Endodermal cell (in vitro differentiated cells): ENCODE data around the gene ARHGEF12. TPM values are rescaled to one million over a fixed set of nuclear protein-coding genes. Genes with fewer than 3 reads are reported as not detected.

Source experiments
- DNase-seq: peaks from one replicate; pipeline ENCODE4 v3.0.0-alpha.2; 2017
- H3K27ac ChIP-seq: 2 replicates; pipeline ENCODE4 v1.5.1; 2013; ENCODE audit warnings: mild to moderate bottlenecking, low read depth, low read length, moderate library complexity
- H3K27me3 ChIP-seq: 2 replicates; pipeline ENCODE4 v1.6.1; 2013; ENCODE audit warnings: mild to moderate bottlenecking, low read length, moderate library complexity; ENCODE audit not compliant: insufficient read depth, control insufficient read depth, poor library complexity, severe bottlenecking
- H3K36me3 ChIP-seq: 2 replicates; pipeline ENCODE4 v1.7.0; 2013; ENCODE audit warnings: mild to moderate bottlenecking, low read length, moderate library complexity; ENCODE audit not compliant: control insufficient read depth, insufficient read depth
- H3K4me1 ChIP-seq: one replicate; pipeline ENCODE4 v1.7.0; 2013; ENCODE audit warnings: low read length; ENCODE audit not compliant: control insufficient read depth, insufficient read depth
- H3K4me3 ChIP-seq: 2 replicates; pipeline ENCODE4 v1.5.1; 2013; ENCODE audit warnings: mild to moderate bottlenecking, low read length, moderate library complexity
- H3K9ac ChIP-seq: 2 replicates; pipeline ENCODE4 v1.6.1; 2013; ENCODE audit warnings: mild to moderate bottlenecking, low read length, moderate library complexity; ENCODE audit not compliant: poor library complexity, severe bottlenecking; ENCODE audit errors: extremely low read depth
- H3K9me3 ChIP-seq: 2 replicates; pipeline ENCODE4 v1.6.1; 2013; ENCODE audit warnings: mild to moderate bottlenecking, low read length, moderate library complexity; ENCODE audit not compliant: control insufficient read depth
- H3K27ac Mint-ChIP-seq: 2 replicates; pipeline ENCODE4 v1.8.0; 2020; ENCODE audit warnings: mixed read lengths
- H3K27me3 Mint-ChIP-seq: 2 replicates; pipeline ENCODE4 v1.8.0; 2021; ENCODE audit warnings: mild to moderate bottlenecking, mixed read lengths; ENCODE audit not compliant: insufficient read depth
- H3K36me3 Mint-ChIP-seq: 2 replicates; pipeline ENCODE4 v1.8.0; 2020; ENCODE audit warnings: low read depth, mixed read lengths
- H3K4me1 Mint-ChIP-seq: 2 replicates; pipeline ENCODE4 v1.8.0; 2020; ENCODE audit warnings: mixed read lengths
- H3K4me3 Mint-ChIP-seq: 2 replicates; pipeline ENCODE4 v1.8.0; 2020; ENCODE audit warnings: mild to moderate bottlenecking, moderate library complexity, mixed read lengths
- H3K9me3 Mint-ChIP-seq: 2 replicates; pipeline ENCODE4 v1.8.0; 2020; ENCODE audit warnings: mild to moderate bottlenecking, mixed read lengths
- WGBS, 2 experiments: methylation state at CpG; one replicate each; pipeline versions ENCODE4 v1.1.5 to v1.1.7; 2013; ENCODE audit warnings: missing lambda C conversion rate in 2 of 2, mixed read lengths in 1 of 2; ENCODE audit not compliant: insufficient coverage in 1 of 2, insufficient read length in 1 of 2; 5-methylcytosine and 5-hydroxymethylcytosine counted together
- total RNA-seq, 2 donors: library from RNA; stranded (reverse); fragmentation: NEBNext Ultra II Directional in 1 of 2; extraction: Animal tissue kit (Norgen Biotek cat#: 25700) in 1 of 2; gene quantifications; 2 replicates in 1 of 2; 3 replicates in 1 of 2; pipeline ENCODE4 v1.2.1, GENCODE V29; 2021
- TF ChIP-seq, protein P1 (sequence below): fragments of 200-600 bp; sonication (generic); conservative IDR thresholded peaks from 2 replicates; pipeline ENCODE4 v1.5.0; 2021; ENCODE audit warnings: antibody characterized with exemption, mild to moderate bottlenecking

ARHGEF12 gene
- total RNA-seq, 2 donors from 2014 or later, result 35.3 to 38.7 TPM

DNA sequence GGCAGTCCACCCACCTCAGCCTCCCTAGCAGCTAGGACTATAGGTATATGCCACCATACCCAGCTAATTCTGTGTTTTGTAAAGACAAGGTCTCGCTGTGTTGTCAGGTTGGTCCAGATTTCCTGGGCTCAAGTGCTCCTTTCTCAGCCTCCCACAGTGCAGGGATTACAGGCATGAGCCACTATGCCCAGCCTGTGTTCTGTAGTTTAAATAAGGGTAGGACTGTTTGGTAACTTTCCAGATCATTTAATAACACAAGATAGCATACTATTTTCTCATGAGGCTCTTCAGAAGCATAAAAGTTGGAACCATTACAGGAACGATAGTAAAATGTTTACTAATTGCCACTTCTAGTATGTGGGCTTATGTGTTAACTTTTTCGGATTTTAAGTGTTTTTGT lies 137.3 kb downstream of the ARHGEF12 start:
- TF ChIP-seq, protein P1, sequence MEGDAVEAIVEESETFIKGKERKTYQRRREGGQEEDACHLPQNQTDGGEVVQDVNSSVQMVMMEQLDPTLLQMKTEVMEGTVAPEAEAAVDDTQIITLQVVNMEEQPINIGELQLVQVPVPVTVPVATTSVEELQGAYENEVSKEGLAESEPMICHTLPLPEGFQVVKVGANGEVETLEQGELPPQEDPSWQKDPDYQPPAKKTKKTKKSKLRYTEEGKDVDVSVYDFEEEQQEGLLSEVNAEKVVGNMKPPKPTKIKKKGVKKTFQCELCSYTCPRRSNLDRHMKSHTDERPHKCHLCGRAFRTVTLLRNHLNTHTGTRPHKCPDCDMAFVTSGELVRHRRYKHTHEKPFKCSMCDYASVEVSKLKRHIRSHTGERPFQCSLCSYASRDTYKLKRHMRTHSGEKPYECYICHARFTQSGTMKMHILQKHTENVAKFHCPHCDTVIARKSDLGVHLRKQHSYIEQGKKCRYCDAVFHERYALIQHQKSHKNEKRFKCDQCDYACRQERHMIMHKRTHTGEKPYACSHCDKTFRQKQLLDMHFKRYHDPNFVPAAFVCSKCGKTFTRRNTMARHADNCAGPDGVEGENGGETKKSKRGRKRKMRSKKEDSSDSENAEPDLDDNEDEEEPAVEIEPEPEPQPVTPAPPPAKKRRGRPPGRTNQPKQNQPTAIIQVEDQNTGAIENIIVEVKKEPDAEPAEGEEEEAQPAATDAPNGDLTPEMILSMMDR, result no peak
- Mint-ChIP-seq H3K36me3 (peaks cover 64% of the 10 kb centered on the region), H3K4me3 (no peak overlapping the region), H3K9me3 (no peaks in the 10 kb centered on the region), H3K4me1 (no peaks in the 10 kb centered on the region), H3K27ac (no peak overlapping the region), H3K27me3 (no peaks in the 10 kb centered on the region)
- Histone ChIP-seq H3K9me3 (no peaks in the 10 kb centered on the region), H3K27ac (no peak overlapping the region), H3K9ac (no peak overlapping the region), H3K27me3 (no peaks in the 10 kb centered on the region), H3K36me3 (peaks cover 70% of the 10 kb centered on the region), H3K4me3 (no peak overlapping the region), H3K4me1 (no peaks in the 10 kb centered on the region)
- DNase-seq, result no peak
- 86 to 92% methylated on average over 1 to 3 of the region's 3 CpGs for WGBS, 2 experiments

DNA sequence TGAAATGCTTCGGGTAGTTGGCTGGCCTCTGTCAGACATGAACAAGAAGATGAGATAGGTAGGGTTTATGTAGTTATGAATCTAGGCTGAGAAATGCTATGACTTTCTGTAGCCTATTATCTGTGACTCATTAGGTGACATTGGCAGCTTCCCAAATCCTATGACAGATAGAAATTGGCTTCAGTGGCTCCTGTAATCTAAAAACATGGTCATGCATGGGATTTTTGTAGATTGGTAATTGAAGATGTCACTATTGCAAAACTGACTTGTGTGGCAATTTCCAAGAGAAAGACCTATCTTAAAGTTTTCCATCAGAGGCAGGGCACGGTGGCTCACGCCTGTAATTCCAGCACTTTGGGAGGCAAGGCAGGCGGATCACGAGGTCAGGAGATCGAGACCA lies 145.9 kb downstream of the ARHGEF12 start:
- Histone ChIP-seq H3K36me3 (peaks cover 80% of the 10 kb centered on the region), H3K27me3 (no peaks in the 10 kb centered on the region), H3K27ac (no peak overlapping the region), H3K9ac (no peak overlapping the region), H3K4me1 (no peaks in the 10 kb centered on the region), H3K9me3 (no peaks in the 10 kb centered on the region), H3K4me3 (no peak overlapping the region)
- Mint-ChIP-seq H3K36me3 (peaks cover 72% of the 10 kb centered on the region), H3K4me1 (no peaks in the 10 kb centered on the region), H3K9me3 (no peaks in the 10 kb centered on the region), H3K4me3 (no peak overlapping the region), H3K27ac (no peak overlapping the region), H3K27me3 (no peaks in the 10 kb centered on the region)
- 93 to 98% methylated on average over 5 to 6 of the region's 6 CpGs for WGBS, 2 experiments
- DNase-seq, result no peak
- TF ChIP-seq, protein P1, result no peak

DNA sequence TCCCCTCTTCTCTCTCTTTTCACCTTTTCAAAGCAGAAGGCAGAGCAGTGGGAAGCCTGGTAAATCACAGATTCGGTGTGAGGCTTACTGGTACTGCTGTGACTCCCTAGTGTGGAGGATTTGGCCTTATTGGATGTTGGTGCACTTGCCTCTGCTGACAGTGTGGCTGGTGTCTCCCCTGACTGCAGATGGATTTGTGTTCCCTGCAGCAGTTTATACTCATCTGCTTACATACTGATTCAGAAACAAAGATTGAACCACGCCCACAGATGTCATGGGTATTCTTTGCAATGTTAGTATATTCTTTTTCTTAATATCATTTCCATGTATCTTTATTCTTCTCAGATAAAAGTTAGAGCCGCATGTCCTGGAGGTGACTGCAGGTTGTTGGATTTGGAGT lies 148.5 kb downstream of the ARHGEF12 start:
- Mint-ChIP-seq H3K36me3 (peaks cover 55% of the 10 kb centered on the region), H3K27me3 (no peaks in the 10 kb centered on the region), H3K9me3 (no peaks in the 10 kb centered on the region), H3K27ac (no peak overlapping the region), H3K4me1 (no peaks in the 10 kb centered on the region), H3K4me3 (no peak overlapping the region)
- DNase-seq, result no peak
- Histone ChIP-seq H3K9ac (no peak overlapping the region), H3K9me3 (no peaks in the 10 kb centered on the region), H3K36me3 (peaks cover 63% of the 10 kb centered on the region), H3K4me1 (no peaks in the 10 kb centered on the region), H3K4me3 (no peak overlapping the region), H3K27me3 (no peaks in the 10 kb centered on the region), H3K27ac (no peak overlapping the region)
- WGBS, 2 experiments, result 87 to 100% methylated on average over 1 to 2 of the region's 3 CpGs
- TF ChIP-seq, protein P1, result no peak
